ENCODE measurements around the gene HPD.

DNA sequence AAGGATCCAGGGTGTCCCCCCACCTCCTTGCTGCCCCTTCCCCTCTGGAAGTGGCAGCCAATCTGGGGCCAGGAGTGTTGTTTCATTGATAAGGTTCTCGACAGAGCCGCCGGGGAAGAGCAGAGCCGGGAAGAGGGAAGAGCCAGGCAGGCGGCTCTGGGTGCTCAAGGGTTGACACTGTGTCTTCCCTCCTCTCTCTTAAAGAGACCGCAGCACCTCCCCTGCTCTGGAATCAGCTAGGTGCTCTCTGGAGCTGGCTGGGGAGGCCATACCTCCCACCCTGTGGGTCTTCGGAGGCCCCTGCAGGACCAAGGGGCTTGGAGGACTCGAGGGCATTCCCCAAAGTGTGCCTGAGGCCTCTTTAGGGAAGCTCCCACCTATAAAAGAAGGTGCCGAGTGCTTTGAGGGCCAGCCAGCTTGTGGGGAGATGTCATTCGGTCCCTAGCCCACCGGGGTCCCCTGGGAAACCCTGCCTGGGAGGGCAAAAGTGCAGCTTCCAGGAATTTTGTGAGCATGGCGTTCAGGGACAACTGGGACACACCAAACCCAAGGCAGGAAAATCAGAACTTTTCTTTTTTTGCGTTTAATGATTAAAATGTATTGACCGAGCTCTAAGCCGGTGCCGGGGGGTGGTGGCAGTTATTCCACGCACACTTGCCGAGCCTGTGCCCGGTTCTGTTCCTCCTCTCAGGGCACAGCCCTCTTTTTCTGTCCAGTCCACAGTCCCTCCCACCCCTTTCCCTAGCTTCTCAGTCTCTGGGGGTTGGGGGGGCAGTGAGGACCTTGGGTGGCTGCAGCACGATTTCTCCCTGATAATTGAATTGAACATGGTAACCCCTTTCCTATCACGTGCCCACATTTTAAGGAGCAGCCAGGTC is 51.9 kb downstream of the HPD start:
- TF ChIP-seq, protein P1, sequence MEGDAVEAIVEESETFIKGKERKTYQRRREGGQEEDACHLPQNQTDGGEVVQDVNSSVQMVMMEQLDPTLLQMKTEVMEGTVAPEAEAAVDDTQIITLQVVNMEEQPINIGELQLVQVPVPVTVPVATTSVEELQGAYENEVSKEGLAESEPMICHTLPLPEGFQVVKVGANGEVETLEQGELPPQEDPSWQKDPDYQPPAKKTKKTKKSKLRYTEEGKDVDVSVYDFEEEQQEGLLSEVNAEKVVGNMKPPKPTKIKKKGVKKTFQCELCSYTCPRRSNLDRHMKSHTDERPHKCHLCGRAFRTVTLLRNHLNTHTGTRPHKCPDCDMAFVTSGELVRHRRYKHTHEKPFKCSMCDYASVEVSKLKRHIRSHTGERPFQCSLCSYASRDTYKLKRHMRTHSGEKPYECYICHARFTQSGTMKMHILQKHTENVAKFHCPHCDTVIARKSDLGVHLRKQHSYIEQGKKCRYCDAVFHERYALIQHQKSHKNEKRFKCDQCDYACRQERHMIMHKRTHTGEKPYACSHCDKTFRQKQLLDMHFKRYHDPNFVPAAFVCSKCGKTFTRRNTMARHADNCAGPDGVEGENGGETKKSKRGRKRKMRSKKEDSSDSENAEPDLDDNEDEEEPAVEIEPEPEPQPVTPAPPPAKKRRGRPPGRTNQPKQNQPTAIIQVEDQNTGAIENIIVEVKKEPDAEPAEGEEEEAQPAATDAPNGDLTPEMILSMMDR (IDR thresholded peaks at IDR 0.05), result no peak
- TF ChIP-seq POLR2A (IDR thresholded peaks at IDR 0.05), result peak; percentile 24
